Endothelial cell (in vitro differentiated cells): Measurements from ENCODE around the gene LGMN. TPM values are rescaled to one million over a fixed set of nuclear protein-coding genes. Genes with fewer than 3 reads are reported as not detected.

Source experiments
- DNase-seq: peaks from one replicate; pipeline ENCODE4 v3.0.0; 2021; ENCODE audit warnings: low spot score
- H3K27ac Mint-ChIP-seq: one replicate; pipeline ENCODE4 v1.8.0; 2021; ENCODE audit warnings: mixed read lengths, inconsistent platforms; ENCODE audit not compliant: unreplicated experiment
- H3K27me3 Mint-ChIP-seq: one replicate; pipeline ENCODE4 v1.8.0; 2021; ENCODE audit warnings: mild to moderate bottlenecking, moderate library complexity, mixed read lengths, inconsistent platforms; ENCODE audit not compliant: unreplicated experiment
- H3K36me3 Mint-ChIP-seq: one replicate; pipeline ENCODE4 v1.8.0; 2021; ENCODE audit warnings: mild to moderate bottlenecking, low read depth, mixed read lengths, inconsistent platforms; ENCODE audit not compliant: unreplicated experiment
- H3K4me1 Mint-ChIP-seq: one replicate; pipeline ENCODE4 v1.8.0; 2021; ENCODE audit warnings: mild to moderate bottlenecking, mixed read lengths, inconsistent platforms; ENCODE audit not compliant: unreplicated experiment
- H3K4me3 Mint-ChIP-seq: one replicate; pipeline ENCODE4 v1.8.0; 2021; ENCODE audit warnings: mild to moderate bottlenecking, mixed read lengths, inconsistent platforms; ENCODE audit not compliant: unreplicated experiment
- H3K9me3 Mint-ChIP-seq: one replicate; pipeline ENCODE4 v1.8.0; 2021; ENCODE audit warnings: mixed read lengths, inconsistent platforms; ENCODE audit not compliant: unreplicated experiment
- CTCF ChIP-seq: fragments of 200-600 bp; sonication (generic); IDR thresholded peaks from one replicate; pipeline ENCODE4 v1.5.0; 2021; ENCODE audit warnings: antibody characterized with exemption; ENCODE audit not compliant: unreplicated experiment
- total RNA-seq: library from RNA; stranded (reverse); fragmentation: NEBNext Ultra II Directional; extraction: Animal tissue kit (Norgen Biotek cat#: 25700); gene quantifications from one replicate; pipeline ENCODE4 v1.2.1, GENCODE V29; 2021; ENCODE audit not compliant: unreplicated experiment

The LGMN gene
- total RNA-seq, 1 donor from 2014 or later: 97.6 TPM

GRCh38 chr14:92677087-92677668, 71.2 kb downstream of the LGMN start:
- Mint-ChIP-seq H3K36me3 (peaks cover 26% of the 10 kb centered on the region), H3K9me3 (no peaks in the 10 kb centered on the region), H3K27ac (no peak overlapping the region), H3K4me1 (peaks cover 7% of the 10 kb centered on the region), H3K4me3 (no peak overlapping the region), H3K27me3 (peaks cover 2% of the 10 kb centered on the region)
- DNase-seq: no peak
- no peak for TF ChIP-seq CTCF

GRCh38 chr14:92676403-92677086, 71.9 kb downstream of the LGMN start:
- H3K9me3 Mint-ChIP-seq: no peaks in the 10 kb centered on the region
- peaks cover 6% of the 10 kb centered on the region for H3K4me1 Mint-ChIP-seq
- no peak for DNase-seq
- peaks cover 26% of the 10 kb centered on the region for H3K36me3 Mint-ChIP-seq
- no peak for TF ChIP-seq CTCF
- no peak overlapping the region for H3K4me3 Mint-ChIP-seq
- no peak overlapping the region for H3K27ac Mint-ChIP-seq
- peaks cover 2% of the 10 kb centered on the region for H3K27me3 Mint-ChIP-seq

GRCh38 chr14:92675976-92676375, 72.5 kb downstream of the LGMN start:
- no peak for DNase-seq
- Mint-ChIP-seq H3K27me3 (peaks cover 2% of the 10 kb centered on the region), H3K9me3 (no peaks in the 10 kb centered on the region), H3K4me3 (no peak overlapping the region), H3K36me3 (peaks cover 26% of the 10 kb centered on the region), H3K27ac (no peak overlapping the region), H3K4me1 (peaks cover under 1% of the 10 kb centered on the region)
- no peak for TF ChIP-seq CTCF

- DNase-seq: no peak
- Mint-ChIP-seq H3K27ac (no peak overlapping the region), H3K4me1 (no peaks in the 10 kb centered on the region), H3K27me3 (peaks cover 4% of the 10 kb centered on the region), H3K36me3 (peaks cover 26% of the 10 kb centered on the region), H3K9me3 (no peaks in the 10 kb centered on the region), H3K4me3 (no peak overlapping the region)
- TF ChIP-seq CTCF: no peak
Measured at GRCh38 chr14:92675421-92675820, 73.0 kb downstream of the LGMN start.

GRCh38 chr14:92673601-92674150, 74.8 kb downstream of the LGMN start:
- DNase-seq: no peak
- Mint-ChIP-seq H3K27ac (no peak overlapping the region), H3K9me3 (no peaks in the 10 kb centered on the region), H3K27me3 (peaks cover 8% of the 10 kb centered on the region), H3K36me3 (peaks cover 32% of the 10 kb centered on the region), H3K4me3 (no peak overlapping the region), H3K4me1 (no peaks in the 10 kb centered on the region)
- no peak for TF ChIP-seq CTCF
